ENCODE measurements around the gene GLG1.

GLG1 gene

DNA sequence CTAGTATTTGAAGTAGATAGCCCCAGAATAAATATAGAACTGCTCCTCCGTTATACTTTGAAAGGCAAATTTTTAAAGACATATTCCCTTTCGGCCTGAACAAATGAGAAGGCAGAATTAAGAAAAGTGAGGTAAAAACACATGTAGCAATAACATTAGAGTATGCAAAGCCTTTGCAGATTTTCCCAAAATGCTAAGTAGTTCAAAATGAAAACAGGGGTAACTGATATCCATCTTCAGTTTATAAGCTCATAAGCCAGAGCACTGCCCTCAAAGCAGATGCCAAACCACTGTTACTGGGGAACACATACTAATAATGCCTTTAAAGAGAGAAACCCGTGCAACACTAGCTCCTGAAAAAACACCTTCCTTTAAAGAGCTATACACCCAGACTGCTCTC, 134.4 kb downstream of the GLG1 start:
- DNase-seq (ENCODE audit: low read depth) = no peak

DNA sequence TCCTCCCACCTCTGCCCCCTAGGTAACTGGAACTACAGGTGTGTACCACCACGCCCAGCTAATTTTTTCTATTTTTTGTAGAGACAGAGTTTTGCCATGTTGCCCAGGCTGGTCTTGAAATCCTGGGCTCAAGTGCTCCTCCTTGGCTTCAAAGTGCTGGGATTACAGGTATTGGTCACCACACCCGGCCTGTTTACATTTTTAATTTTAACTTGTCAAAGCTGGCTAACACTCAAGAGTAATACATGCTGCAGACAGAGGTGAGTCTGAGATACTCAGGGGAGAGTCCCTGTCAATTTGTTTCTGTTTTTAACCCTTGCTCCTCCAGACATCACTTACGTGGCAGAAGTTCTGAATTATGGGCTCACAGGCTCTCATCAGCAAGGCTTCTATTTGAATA, 134.9 kb downstream of the GLG1 start:
- no peak for DNase-seq (ENCODE audit: low read depth)

DNA sequence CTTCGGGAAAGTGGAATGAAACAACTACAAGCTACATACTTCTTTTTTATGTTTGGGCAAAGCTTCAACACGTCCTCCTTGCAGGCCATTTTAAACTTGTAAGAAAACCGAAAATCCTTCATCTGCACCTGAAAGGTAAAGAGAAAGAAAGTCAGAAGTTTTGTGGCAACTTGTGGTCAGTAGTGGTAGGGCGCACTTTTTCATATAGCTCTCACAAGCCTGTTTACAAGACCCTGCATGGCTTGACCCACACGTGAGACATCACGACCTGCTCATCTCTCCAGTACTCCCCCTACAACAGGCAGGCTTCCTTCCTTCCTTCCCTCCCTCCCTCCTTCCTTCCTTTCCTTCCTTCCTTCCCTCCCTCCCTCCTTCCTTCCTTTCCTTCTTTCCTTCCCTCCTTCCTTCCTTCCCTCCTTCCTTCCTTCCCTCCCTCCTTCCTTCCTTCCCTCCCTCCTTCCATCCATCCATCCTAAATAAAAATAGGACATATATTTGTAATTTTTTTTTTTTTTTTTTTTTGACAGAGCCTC, 136.9 kb downstream of the GLG1 start:
- DNase-seq (ENCODE audit: low read depth) = no peak

DNA sequence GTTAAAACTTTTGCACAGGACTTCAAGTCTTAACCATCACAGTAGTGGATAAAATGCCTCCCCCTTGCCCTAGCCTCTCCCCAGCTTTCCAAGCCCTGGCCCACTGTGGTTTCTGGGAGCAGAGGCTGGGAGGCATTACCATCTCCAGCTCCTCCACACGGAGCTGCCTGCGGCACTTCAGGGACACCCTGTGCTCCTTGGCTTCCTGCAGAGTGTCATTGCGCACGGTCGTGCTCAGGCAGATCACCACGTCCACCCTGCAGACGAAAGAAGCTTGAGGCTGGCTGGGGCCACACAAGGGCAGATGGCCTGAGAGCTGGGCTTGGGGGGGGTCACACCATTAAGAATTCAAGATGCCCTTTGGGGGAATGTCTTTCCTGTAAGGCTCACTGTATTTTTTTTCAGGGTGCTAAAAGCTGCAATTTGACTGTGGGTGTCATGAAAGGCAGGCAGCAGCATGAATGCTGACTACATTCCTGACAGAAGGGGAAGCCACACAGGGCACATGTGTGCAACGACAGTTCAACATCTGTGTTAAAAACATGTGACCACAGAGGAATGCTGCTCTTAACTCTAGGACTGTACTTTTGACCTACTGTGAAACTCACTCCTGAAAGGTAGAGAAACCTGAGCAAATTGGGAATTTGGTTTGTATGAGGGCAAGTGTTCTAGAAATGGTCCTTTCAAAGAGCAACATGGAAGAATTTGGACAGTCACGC, 137.9 kb downstream of the GLG1 start:
- no peak for DNase-seq (ENCODE audit: low read depth)

DNA sequence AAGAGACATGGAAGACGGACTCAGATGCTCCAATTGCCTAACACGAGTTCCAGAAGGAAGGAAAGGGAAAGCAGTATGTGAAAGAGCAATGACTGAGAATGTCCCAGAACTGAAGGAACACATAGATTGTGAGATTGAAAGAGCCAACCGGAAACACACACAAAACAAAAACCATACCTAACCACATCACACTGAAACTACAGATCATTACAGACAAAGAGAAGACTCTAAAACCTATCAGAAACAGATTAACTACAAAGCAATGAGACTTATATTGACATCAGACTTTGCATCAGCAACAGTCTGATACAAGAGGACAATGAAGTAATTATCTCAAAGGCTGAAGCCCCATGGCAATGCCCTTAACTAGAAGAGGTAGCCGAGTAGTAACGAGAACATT, 140.0 kb downstream of the GLG1 start:
- DNase-seq (ENCODE audit: low read depth) = no peak

DNA sequence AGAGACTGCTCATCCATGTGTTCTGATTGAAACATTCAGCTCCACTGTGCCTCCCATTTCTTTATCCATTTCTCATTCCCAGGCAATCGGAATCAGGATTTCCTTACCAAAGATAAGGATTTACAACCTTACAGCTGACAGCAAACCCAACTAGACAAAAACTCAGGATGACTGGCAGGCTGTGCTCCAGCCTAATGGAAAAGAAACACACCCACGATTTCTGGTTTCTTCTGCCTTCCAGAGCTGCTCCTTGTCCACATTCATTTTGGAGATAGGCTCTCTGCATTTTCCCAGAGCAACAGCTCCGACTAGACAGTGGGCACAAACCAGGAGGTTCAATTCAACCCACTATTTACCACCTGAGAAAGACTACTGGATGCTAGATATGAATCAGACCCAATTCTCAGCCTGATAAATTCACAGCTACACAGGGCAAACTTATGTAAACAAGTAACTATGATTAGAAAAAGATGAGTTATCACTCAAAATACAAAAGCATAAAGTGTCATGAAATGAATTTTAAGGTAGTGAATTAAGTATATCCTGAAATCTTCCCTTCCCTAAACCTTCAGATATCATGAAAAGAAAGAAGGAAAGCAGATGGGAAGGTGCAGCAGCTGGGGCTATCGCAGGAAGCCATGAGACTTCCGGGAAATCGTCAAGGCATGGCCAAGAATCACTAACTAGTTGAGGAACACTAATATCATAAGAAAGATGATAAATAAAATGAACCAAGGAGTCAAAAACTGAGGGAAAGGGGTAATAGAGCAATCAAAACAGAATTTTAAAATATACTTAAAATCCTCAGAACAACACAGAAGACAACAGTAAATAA, 140.8 kb downstream of the GLG1 start:
- DNase-seq (ENCODE audit: low read depth) = no peak

DNA sequence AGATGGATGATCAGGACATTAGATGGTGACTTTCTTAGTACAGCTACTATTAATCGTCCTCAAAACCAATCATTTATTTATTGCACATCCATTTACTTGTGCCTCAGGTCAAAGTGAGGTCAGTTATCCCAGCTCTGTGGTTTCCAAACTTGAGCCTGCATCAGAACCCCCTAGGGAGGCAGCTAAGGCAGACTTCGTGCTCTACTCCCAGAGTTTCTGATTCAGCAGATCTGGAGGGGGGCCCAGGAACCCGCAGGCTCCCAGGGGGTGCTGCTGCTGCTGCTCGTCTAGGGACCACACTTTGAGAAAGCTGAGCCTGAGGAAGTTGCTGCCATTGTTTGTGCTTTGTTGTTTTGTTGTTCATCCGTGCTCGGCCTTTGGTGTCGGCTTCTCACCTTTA, 141.6 kb downstream of the GLG1 start:
- no peak for DNase-seq (ENCODE audit: low read depth)

DNA sequence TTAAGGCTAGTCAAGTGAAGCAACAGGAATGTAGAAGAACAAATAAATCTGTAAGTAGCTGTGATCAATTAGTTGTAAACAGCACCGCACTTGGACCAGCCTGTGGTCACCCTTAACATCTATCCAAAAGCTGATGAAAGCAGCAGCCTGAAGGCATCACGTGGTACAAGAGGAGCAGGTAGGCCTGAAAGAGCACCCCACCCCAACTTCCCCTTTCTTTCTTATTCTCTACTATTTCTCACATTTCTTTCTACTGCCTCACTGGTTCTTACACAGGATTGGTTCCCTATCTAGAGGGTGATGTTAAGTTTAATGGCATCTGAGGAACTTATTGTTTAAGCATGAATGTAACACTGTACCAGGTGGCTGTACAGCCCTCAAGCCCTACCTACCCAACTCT, 143.0 kb downstream of the GLG1 start:
- DNase-seq (ENCODE audit: low read depth) = no peak

DNA sequence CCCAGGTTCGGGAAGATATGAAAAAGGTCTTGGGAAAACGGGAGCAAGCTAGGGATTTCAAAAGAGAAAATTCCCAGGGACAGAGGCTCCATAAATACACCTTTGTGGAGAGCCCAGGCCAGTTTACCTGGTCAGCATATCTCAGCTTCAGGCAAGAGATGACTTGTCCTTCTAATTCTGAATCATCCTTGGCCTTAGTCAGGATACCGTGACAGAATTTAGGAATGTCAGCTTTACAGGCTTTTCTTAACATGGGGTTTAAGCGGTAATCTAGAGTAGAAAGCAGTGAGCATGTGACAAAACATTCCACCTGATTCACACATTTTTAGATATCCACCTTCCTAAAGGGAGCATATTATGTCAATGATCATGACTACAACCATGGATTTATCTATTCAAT, 144.6 kb downstream of the GLG1 start:
- DNase-seq (ENCODE audit: low read depth) = no peak

DNA sequence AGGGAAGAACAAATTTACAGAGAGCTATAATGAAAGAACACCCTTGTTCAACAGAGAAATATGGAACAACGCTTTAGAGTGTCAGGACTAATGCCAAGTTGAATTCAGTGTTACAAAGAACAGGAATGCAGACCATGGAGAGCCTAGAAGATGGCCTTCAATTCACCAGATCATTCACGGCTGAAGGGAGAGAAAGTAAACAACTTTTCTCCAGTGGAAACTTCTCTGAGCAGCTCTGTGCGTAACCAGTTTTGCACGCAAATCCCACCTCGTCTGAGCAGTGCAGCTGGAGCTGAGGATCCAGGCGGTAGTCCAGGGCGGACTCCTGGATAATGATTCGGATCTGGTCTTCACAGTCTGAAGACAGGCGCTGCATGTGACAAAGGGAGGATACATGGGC, 145.1 kb downstream of the GLG1 start:
- no peak for DNase-seq (ENCODE audit: low read depth)

DNA sequence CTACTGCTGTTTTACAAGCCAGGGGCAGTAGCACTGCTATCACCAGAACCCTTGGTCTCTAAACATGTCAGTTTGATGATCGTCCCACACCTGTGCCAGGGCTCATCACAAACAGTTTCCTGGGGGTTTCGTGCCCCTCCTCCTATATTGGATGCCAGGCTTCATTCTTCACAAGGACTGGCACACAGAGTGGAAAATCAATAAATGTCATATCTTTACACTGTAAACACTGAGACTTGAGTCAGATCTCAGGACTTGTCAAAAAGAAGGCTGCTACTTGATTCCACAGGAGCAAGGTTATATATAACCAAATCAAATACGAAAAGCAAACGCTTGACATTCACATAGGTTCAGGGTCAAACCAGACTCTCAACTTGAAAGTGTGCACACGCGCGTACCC, 146.4 kb downstream of the GLG1 start:
- no peak for DNase-seq (ENCODE audit: low read depth)

DNA sequence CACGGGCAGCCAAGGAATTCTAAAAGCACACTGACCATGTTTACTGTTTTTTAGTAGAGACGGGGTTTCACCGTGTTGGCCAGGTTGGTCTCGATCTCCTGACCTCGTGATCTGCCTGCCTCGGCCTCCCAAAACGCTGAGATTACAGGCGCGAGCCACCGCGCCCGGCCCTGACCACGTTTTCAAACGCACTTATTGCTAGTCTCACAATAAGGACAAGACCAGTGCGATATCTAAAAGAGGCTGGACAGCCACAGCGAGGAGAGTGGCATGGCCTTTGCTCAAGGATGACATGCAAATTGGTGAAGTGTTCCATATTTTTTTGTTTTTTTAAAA, 150.7 kb downstream of the GLG1 start:
- DNase-seq (ENCODE audit: low read depth) = no peak

DNA sequence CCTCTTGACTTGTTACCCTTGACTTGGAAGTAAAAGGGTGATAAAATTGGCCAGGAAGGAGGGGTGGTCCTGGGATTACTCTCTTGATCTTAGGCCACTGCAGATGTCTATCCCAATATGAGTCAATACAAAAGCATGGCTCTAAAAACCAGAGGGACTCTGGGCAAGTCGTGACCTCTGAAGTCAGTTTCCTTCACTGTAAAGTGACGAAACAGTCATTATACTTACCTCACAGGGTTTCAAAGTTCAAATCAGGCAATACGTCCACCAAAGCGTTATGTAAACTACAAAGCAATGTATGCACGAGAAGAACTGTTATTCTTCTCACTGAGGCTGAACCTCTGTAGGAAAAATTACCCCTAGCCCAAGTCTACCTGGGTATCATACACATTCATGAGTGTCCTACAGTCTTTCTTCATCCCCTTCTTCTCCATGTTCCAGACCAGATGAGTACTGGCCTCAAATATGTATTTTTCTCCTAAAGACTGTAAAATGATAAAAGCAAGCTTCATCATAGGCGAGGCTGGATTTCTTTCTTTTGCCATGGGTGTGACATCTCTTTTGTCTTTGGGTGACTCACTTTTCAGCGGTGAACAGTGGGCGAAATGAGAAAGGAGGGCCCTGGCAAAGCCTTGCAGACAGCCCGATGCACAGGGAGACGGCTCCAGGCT, 151.2 kb downstream of the GLG1 start:
- no peak for DNase-seq (ENCODE audit: low read depth)

DNA sequence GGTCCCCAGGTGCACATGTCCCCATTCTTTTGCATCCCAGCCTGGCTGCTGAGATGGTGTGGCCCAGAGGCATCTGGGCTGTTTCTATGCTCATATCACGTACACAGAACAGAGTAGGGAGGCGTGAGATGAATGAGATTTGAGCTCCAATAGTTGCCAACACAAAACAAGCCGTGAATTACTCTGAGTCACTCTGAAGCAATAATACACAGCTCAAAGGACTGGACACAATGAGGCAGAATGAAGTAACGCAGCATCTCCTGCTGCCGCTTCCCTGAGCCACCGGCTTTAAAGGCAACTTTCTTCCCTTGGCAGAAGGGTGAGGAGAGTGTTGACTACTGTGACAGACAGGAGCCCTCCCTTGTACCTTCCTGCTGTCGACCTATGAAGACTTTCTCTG, 151.7 kb downstream of the GLG1 start:
- no peak for DNase-seq (ENCODE audit: low read depth)

DNA sequence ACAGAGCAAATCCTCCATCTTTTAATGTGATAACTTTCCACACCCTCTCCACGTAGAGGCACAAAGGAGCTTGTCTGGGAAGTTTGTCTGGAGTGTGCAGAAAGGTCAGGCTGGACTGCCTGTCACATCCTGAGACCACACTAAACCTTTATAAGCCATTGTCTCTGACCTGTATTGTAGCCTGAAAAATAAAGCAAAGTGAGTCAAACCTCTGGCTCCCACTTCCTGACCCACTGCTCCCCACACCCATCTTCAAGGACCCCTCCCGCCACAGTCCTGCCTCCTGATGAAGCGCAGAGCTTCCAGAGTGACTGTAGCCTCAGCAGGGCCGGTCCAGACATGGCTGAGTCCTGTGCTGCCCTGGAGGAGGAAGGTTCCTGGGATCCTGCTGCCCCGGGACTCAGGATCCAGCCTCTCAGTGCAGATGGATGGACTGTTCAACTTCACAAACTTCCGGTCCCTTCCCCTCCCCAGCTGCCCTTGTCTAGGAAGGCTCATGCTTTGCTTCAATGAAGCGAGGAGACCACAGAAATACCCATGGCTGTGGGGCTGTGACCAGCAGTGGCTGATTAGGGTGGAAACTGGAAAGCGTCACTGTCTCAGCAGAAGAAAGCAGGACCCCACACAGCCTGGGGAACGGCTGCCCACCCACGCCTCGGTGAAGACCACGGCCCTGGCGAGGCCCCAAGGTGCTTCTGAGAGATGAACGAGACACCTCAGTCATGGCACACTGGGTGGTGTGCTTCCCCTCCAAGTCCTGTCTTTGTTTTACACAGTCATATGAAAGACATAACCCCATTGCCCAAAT, 154.8 kb downstream of the GLG1 start:
- no peak for DNase-seq (ENCODE audit: low read depth)

DNA sequence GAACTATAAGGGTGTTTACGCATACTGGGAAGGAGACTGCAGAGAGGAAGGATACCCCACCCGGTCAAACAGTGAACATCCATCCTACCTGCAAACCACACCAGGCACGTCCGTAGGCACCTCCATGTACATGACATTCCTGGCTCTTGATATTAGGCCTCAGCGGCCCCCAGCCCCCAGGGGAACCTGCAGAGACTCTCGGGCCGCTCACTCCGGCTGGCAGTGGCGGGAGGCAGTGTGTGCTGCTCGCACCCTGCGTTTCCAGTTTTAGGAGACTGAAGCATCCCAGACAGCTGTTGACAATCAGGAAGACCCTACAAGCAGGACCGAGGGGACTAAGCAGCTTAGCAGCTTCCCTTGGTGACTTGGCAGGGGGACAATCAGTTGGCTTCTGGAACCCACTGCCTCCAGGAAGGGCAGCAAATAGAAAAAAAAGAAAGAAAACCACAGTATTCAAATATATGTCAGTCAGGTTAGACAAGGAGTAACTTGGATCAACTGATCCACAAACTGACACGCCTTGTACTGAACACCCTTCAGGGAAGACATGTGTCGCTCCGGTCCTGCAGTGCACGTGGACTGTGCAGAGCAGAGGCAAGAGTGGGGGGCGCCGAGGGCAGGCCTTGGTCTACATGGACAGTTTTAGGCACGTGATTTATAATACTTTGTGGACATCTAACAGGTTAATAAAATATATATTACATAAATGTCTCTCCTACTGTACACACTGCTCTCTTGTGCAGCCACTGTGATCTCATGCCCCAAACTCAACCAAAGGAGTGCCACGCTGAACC, 155.8 kb downstream of the GLG1 start:
- no peak for DNase-seq (ENCODE audit: low read depth)

DNA sequence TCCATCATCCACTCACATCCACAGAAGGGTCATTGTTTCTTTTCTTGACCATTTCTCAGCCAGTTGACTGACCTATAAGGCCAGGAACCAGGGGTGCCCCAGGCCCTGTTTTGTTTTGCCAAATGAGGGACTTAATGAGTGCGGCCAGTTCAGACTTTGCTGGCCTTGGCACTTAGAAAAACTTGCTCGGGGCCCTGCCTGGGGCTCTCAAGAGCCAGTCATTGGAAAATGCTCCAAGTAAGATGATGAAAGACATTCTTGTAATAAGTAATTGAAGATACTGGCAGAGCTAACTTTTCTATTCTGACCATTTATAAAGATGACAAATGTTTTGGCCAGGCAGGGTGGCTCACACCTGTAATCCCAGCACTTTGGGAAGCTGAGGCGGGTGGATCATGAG, 156.7 kb downstream of the GLG1 start:
- DNase-seq (ENCODE audit: low read depth) = no peak

DNA sequence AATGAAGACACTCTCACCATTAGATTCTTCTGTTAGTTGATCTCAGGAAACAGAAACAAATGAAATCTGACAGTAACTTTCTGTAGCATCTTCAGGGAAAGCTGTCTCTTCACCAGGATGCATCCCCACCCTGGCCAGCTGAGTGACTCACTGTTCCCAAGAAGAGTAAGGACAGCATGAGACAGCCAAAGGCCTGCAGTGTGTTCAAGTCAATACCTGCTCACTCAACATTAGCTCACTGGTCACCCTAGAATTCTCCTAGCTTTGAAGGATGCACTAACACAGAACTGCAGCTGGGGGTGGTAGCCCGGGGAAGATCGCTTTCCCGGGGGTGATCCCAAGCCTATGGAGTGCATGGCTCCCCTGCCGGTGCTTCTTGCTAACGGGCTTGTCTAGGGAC, 157.4 kb downstream of the GLG1 start:
- no peak for DNase-seq (ENCODE audit: low read depth)

DNA sequence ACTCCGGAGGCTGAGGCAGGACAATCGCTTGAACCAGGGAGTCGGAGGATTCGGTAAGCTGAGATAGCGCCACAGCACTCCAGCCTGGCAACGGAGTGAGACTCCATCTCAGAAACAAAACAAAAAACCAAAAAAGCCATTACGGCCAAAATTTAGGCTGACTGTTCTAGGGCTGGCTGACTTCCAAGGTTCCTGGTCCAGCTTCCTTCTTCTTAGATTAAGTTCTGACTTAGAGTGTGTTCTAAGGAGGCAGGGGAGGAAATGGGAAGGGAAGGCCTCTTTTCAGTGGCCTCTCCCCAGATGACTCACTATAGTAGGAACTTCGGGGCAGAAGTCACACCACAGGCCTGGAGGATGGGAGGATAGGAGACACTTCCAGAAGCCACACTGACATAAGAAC, 157.9 kb downstream of the GLG1 start:
- DNase-seq (ENCODE audit: low read depth) = no peak

DNA sequence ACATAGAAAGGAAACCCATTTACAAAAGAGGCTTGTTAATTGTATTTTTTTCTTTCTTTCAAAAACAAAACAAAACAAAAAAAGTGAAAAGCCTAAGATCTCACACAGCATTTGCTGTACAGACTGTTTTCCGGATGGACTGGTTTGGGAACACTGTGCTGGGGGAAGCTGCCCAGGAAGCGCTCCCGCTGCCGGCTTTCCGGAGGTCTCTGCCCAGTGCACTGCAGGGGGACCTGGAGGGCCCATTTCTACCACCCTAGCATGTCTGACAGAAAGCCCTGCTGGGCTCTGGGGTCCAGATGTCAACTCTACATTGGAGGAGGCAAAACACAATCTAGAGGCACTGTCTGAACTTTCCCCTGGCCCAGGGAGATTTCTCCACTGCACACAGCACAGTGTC, 159.3 kb downstream of the GLG1 start:
- DNase-seq (ENCODE audit: low read depth) = no peak

DNA sequence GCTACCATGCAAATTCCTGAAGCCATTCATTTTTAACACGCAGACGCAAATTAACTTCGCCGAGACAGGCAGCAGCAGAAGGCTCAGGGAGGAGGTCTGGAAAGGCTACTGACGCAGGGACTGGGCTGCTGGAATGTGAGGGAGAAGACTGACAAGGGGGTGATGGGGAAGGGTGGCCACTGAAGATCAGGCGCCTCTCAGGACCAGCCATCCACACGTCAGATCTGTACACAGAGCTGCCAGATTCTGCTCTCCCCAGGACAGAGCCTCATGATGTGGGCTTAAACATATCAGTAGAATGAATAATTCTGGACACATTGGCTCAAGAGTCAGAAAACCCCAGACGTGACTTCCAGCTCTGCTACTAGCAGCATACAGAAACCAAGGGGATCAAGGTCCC, 160.0 kb downstream of the GLG1 start:
- DNase-seq (ENCODE audit: low read depth) = no peak
